ENCODE results near the gene DNAH8.

The DNAH8 gene

GRCh38 chr6:38959138-38959537 lies 244.0 kb downstream of the DNAH8 start:
- DNase-seq (ENCODE audit: low read depth in 2 of 2, low spot score in 1 of 2) = no peak

- DNase-seq (ENCODE audit: low read depth in 2 of 2, low spot score in 1 of 2) = no peak
Observed at GRCh38 chr6:38968702-38969149, 253.6 kb downstream of the DNAH8 start.

GRCh38 chr6:38973178-38974057 lies 258.3 kb downstream of the DNAH8 start:
- DNase-seq (ENCODE audit: low read depth in 2 of 2, low spot score in 1 of 2) = no peak

- no peak for DNase-seq (ENCODE audit: low read depth in 2 of 2, low spot score in 1 of 2)
Observed at GRCh38 chr6:38974389-38975151, 259.5 kb downstream of the DNAH8 start.

GRCh38 chr6:38975621-38976049 lies 260.5 kb downstream of the DNAH8 start:
- no peak for DNase-seq (ENCODE audit: low read depth in 2 of 2, low spot score in 1 of 2)

- DNase-seq (ENCODE audit: low read depth in 2 of 2, low spot score in 1 of 2) = no peak
Observed at GRCh38 chr6:38976051-38976450, 260.9 kb downstream of the DNAH8 start.

GRCh38 chr6:38976801-38977500 lies 261.8 kb downstream of the DNAH8 start:
- DNase-seq (ENCODE audit: low read depth in 2 of 2, low spot score in 1 of 2) = no peak

- no peak for DNase-seq (ENCODE audit: low read depth in 2 of 2, low spot score in 1 of 2)
Observed at GRCh38 chr6:38978139-38978704, 263.1 kb downstream of the DNAH8 start.

- no peak for DNase-seq (ENCODE audit: low read depth in 2 of 2, low spot score in 1 of 2)
Observed at GRCh38 chr6:38982470-38982869, 267.4 kb downstream of the DNAH8 start.

- DNase-seq (ENCODE audit: low read depth in 2 of 2, low spot score in 1 of 2) = no peak
Observed at GRCh38 chr6:38984723-38985122, 269.6 kb downstream of the DNAH8 start.

- DNase-seq (ENCODE audit: low read depth in 2 of 2, low spot score in 1 of 2) = no peak
Observed at GRCh38 chr6:38985839-38986238, 270.7 kb downstream of the DNAH8 start.

GRCh38 chr6:38987503-38987902 lies 272.4 kb downstream of the DNAH8 start:
- no peak for DNase-seq (ENCODE audit: low read depth in 2 of 2, low spot score in 1 of 2)

GRCh38 chr6:38988736-38989449 lies 273.8 kb downstream of the DNAH8 start:
- no peak for DNase-seq (ENCODE audit: low read depth in 2 of 2, low spot score in 1 of 2)

GRCh38 chr6:38990475-38990874 lies 275.4 kb downstream of the DNAH8 start:
- DNase-seq (ENCODE audit: low read depth in 2 of 2, low spot score in 1 of 2) = no peak

- no peak for DNase-seq (ENCODE audit: low read depth in 2 of 2, low spot score in 1 of 2)
Observed at GRCh38 chr6:38996676-38997075, 281.6 kb downstream of the DNAH8 start.

GRCh38 chr6:38997128-38997761 lies 282.1 kb downstream of the DNAH8 start:
- DNase-seq (ENCODE audit: low read depth in 2 of 2, low spot score in 1 of 2) = no peak

GRCh38 chr6:39003072-39003471 lies 288.0 kb downstream of the DNAH8 start:
- DNase-seq (ENCODE audit: low read depth in 2 of 2, low spot score in 1 of 2) = no peak

GRCh38 chr6:39003492-39003891 lies 288.4 kb downstream of the DNAH8 start:
- DNase-seq (ENCODE audit: low read depth in 2 of 2, low spot score in 1 of 2) = no peak

GRCh38 chr6:39004801-39005200 lies 289.7 kb downstream of the DNAH8 start:
- no peak for DNase-seq (ENCODE audit: low read depth in 2 of 2, low spot score in 1 of 2)

GRCh38 chr6:39005774-39006173 lies 290.7 kb downstream of the DNAH8 start:
- no peak for DNase-seq (ENCODE audit: low read depth in 2 of 2, low spot score in 1 of 2)

All from stimulated activated CD8-positive, alpha-beta memory T cell treated with anti-CD3 and anti-CD28 coated beads, Interleukin-4, amount 100 ng/mL, for 4 hours (primary cell).